AG08395 (cell line): ENCODE measurements around the gene ARHGAP24.
A peak's percentile ranks its signal among the peaks of the same experiment; 100 is the strongest.
"Not testable (repeated sequence)": the region's sequence is repeated elsewhere in the genome, so short reads cannot be mapped to it uniquely, and the experiment has no call there.

Source experiments
- DNase-seq: peaks from one replicate; pipeline ENCODE4 v3.0.0; 2012; ENCODE audit warnings: mixed read lengths, low spot score

ARHGAP24 gene

DNA sequence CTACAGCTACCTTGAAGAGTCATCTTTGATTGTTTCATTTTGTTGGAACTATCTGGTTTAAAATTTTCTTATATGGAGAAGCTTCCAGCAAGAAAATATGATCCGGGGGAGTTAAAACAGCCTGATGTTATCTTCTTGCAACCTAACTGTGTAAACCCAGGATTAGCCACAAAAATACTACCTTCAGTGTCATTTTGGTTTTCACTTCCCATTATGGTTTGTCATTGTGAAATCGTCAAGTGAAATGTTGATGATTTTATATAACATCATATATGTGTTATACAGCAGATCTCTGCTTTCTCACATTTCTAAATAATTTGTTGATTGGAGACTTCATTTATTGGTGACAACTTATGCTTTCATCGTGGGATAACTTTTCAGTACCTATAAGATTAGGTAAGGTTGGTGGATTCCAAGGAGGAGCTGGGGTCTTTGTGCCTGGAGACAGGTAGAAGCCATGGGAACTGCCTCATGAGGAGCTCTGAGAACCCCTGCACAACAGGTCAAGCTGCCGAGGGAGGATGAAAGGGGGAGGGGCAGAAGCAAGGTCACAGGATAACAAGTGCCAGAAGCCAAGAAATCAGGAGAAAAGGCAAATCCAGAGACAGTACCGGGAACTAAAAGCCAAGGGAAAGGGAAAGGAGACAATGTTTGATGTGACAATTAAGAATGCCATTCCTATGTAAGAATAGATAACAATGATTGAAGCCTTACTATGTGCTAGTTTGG lies 7.2 kb downstream of the ARHGAP24 start:
- DNase-seq: no peak

GRCh38 chr4:85486425-85487086 lies 11.6 kb downstream of the ARHGAP24 start:
- DNase-seq: peak; percentile 22

DNA sequence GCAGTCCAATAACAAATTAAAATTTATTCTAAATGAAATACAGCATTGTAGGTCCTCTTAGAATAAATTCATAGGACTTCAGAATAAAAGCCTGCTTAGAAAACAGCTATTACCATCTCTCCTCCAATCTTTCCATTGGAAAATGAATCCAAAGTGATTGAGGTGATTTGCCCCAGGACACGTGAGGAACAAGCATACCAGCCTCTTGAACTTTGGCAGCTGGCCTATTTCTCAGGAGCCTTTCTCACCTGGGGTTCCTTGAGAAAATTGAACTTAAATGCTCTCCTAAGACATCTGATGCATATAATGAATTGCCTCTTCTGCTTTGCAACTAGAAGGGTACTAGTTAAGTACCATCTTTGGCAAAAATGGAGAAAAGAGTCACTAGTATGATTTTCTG lies 13.5 kb downstream of the ARHGAP24 start:
- DNase-seq: no peak

DNA sequence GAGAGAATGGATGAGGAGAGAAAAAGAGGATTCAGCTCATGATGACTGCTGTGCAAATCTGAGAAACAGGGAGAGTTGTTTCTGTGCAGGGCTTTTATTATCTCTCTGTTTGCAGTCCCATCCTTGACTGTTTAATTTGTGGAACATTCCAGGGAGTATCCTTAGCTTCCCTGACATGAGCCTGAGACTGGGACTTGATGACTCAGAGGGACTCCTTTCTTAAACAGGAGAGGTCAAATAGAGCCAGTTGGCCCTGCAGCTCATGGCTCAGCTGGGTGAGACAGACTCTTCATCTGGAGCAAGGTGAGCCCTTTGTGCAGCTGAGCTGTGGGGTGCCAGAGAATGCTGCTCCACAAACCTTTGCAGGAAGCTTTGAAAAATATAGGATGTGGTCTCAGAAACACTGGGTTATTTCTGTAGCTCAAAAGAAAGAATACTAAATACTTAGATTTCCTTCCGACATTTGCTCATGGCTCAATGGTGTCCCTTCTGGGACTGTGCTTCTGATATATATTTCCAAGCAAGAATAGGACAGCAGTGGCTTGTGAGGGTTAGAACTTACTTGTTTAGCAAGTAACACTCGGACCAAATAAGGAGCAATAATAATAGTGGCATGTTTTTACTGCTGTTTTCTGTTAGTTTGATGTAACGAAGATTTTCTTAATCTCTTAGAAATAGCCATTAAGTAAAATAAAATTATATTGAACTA lies 14.5 kb downstream of the ARHGAP24 start:
- peak; percentile 63 for DNase-seq

- no peak for DNase-seq
These were observed 16.6 kb downstream of the ARHGAP24 start for GRCh38 chr4:85491527-85491926.

DNA sequence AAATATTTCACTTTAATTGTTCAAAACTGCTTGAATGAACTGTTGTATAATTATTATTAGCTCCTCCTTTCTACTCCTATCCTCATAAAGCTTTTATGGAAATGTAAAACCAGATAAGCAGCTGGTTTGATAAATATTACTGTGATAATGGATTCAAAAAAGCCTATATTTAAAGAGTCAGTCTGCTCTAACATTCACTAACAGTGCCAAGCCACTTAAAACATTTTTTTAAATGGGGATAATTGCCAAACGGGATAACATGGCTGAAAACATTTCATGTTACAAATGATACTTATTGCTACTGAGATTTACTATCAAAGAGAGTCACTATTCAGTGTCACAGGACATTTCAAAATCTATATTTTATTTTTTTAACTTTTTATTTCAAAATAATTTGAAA lies 17.4 kb downstream of the ARHGAP24 start:
- DNase-seq: no peak

DNA sequence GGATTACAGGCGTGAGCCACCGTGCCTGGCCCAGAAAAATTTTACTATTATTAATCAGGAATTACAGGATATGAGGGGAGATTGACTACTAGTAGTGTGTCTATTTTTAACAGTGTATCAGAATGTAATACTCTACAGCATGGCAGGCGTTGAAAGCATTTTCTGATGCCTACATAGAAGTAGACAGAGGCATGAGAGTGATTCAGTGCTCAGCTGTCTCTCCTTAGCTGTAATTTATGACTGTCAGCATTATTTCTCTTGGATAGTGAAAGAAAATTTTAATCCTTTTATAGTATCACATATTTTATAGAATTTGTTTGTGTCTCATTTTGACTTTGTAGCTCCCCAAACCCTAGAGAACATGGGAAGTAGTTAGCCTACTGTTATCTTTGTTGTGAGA lies 20.7 kb downstream of the ARHGAP24 start:
- DNase-seq: no peak

GRCh38 chr4:85496126-85496849 lies 21.3 kb downstream of the ARHGAP24 start:
- peak; percentile 42 for DNase-seq

DNA sequence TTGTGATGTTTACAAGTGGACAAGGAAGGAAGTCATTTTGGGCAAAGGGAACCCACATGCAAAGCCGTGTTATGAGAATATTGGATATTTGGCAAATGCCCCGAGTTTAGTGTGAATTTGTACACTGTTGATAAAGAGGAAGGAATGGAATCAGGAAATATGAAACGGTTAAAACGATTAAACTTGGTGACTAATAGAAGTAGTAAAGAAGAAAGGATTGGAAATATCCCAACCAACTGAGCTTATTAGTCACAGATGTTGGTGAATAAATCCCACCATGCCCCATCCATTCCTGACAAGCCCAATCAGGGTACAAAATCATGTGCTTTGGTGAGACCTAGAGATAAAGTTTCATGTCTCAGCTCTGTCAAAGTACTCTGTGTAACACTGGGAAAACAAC lies 22.0 kb downstream of the ARHGAP24 start:
- peak; percentile 60 for DNase-seq

GRCh38 chr4:85498068-85498733 lies 23.3 kb downstream of the ARHGAP24 start:
- DNase-seq: peak; percentile 50

GRCh38 chr4:85499573-85499972 lies 24.6 kb downstream of the ARHGAP24 start:
- DNase-seq: no peak

- no peak for DNase-seq
These were observed 25.3 kb downstream of the ARHGAP24 start for GRCh38 chr4:85500110-85500867.

DNA sequence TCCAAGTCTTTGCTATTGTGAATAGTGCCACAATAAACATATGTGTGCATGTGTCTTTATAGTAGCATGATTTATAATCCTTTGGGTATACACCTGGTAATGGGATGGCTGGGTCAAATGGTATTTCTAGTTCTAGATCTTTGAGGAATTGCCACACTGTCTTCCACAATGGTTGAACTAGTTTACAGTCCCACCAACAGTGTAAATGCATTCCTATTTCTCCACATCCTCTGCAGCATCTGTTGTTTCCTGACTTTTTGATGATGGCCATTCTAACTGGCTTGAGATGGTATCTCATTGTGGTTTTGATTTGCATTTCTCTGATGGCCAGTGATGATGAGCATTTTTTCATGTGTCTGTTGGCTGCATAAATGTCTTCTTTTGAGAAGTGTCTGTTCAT lies 26.2 kb downstream of the ARHGAP24 start:
- DNase-seq: not testable (repeated sequence)

- DNase-seq: no peak
These were observed 33.7 kb downstream of the ARHGAP24 start for GRCh38 chr4:85508654-85509053.

DNA sequence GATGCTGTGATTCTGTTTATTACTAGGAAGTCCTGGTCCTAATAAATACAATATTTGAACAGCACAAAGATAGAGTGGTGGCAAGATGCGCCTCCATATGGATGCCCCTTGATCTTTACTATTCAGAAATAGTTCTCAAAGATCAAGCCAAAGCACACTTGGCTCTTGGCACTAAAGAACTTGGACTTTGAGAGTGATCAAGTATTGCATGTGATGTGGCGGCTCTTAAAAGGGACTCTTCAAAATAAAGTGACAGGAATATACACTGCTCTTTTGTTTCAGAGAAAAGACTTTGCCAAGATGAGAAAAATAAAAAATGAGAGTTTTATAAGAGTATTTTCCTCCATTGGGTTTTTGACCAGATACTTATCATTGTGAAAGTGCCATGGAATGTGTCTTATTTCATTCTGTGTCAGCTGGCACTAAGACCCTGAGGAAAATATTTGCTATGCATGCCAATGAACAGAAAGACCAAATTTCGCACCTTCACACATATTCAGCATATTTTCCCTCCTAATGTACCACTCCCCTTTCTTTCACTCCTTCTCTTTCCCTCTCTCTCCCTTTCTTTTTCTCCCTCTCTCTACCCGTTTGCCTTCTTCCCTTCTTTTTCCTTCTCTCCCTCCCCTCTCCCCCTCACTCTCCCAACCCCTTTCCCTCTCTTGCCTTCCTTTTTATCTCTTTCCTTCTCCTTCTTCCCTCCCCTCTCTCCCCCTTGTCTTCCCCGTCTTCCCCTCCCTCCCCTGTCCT lies 35.1 kb downstream of the ARHGAP24 start:
- DNase-seq: no peak

- DNase-seq: no peak
These were observed 35.7 kb downstream of the ARHGAP24 start for GRCh38 chr4:85510632-85510984.

DNA sequence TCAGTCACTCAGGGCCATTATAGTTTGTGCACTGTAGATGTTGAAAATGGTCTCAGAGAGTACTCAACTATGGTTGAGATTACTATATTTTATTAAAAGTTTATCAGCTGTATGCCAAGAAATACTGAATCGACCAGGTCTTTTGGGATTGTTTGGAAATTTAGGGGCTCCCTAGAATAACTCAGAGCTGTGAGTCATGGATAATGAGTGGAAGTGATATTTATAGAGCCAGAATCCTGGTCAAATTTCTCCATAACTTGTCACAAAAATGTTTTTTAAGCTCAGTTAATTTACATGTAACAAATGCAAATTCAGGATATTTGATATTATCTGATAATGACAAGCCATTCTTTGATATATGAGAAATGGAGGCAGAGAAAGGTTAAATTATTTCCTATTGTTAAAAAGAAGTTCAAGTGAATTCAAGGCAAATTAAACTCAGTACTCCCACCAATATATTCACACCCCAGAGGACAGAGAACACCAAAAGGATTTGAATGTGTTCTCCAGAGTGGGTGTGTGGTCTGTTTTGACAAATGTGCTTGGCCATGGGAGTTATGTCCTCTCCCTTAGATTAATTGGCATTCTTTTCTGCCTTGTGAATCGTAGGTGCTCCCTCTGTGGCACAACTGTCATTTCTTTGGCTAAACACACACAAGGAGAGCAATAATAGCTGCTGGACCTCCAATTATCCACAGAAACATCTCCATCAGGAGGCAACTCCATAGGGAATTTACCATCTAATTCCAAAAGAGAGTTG lies 37.7 kb downstream of the ARHGAP24 start:
- no peak for DNase-seq

GRCh38 chr4:85514117-85514516 lies 39.2 kb downstream of the ARHGAP24 start:
- DNase-seq: no peak

DNA sequence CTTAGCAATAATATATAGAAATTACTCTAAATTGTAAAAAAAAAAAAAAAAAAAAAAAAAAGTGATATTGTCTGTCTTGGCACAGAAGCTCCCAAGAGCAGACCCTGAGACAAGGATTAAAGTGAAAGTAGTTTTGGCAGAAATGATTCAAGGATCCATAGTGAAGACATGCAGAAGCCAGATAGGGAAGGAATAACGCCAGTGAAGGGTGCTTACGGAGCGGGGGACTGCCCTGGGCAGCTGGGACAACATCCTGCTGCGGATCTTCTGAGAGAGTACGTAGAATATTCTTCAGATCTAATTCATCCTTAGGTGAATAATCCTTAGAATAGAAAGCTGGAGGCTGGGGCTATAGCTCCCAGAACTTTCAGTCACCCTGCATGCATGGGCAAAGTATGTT lies 39.8 kb downstream of the ARHGAP24 start:
- no peak for DNase-seq

GRCh38 chr4:85515701-85516100 lies 40.8 kb downstream of the ARHGAP24 start:
- no peak for DNase-seq
